CD4-positive, alpha-beta T cell treated with Interleukin-12 subunit alpha and Interleukin-12 subunit beta, for 1 hour (primary cell): ENCODE measurements around the gene YIF1A.
"Not testable (repeated sequence)": the region's sequence is repeated elsewhere in the genome, so short reads cannot be mapped to it uniquely, and the experiment has no call there.

Experiments
- DNase-seq: peaks from one replicate; pipeline ENCODE4 v3.0.0-alpha.2; 2020

YIF1A gene

GRCh38 chr11:66285250-66285947 is 3.5 kb downstream of the YIF1A start:
- no peak for DNase-seq

DNA sequence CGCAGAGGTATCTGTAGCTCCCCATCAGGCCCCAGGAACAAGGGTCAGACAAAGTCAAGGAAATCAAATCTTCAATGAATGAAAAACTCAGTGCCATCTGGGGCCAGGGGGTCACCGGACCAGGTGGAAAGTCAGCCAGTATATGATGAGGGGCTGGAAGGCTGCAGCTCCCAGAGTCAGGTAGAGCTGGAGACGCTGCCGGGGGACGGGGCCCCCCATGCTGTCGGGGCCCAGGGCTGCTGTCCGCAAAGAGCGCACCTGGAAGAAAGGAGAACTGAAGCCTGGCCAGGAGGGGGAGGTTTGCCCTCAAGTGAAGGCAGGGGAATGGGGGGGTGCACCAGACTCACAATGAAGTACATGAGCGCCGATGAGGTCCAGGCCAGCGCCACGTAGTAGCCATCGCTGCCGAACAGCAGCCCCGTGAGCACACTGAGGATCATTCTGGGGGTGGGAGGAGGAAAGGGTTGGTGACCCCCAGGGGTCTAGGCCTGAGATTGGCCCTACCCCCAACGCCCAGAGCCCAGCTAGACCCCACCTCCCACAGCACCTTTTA is 4.3 kb downstream of the YIF1A start:
- no peak for DNase-seq

- no peak for DNase-seq
Measured at GRCh38 chr11:66283461-66284105, 5.4 kb downstream of the YIF1A start.

- DNase-seq = peak; percentile 99
Measured at GRCh38 chr11:66282468-66283455, 6.2 kb downstream of the YIF1A start.

DNA sequence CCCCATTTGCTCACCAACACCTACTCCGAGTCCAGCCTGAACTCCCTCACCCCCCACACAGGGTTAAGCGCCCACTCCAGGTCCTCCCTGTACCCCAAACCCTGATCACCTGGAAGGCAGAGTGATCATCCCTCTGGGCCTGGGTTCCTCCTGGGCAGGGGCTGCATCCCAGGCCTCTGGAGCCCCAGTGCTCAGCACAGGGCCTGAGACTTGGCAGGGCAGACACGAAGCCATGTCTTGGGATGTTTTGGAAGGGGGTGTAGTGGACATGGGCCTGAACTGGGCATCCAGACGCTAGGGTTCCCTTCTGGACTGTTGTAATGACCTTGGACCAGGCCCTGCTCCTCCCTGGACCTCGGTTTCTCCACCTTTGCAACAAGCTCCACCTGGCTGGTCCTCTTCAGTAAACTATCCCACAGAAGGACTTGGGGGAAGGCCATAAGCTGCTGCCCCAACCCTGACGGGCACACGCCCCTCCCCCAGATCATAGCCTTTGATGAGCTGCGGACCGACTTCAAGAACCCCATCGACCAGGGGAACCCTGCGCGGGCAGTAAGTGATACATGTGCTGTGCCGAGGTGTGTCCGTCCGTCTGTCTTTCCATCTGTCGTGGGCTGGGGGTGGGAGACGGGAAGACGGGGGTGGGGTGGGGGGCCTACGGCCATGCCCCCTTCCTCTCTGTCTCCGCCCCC is 7.0 kb downstream of the YIF1A start:
- DNase-seq = no peak

DNA sequence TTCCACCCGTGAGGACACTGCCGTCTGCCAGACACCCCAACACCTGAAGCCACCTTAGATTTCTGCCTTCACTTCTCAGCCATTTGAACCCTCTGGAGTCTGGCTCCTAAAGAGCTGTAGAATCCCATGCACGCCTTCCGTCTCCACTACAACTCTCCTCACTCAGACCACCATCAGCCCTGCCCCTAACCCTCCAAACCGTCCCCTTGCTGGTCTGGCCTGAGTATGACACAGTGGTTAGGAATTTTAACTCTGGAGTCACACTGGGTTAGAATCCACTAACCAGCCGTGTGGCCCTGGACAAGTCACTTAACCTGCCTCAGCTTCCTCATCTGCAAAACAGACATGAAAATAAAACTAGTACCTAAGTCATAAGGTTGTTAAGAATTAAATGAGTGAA is 7.9 kb downstream of the YIF1A start:
- DNase-seq = no peak

DNA sequence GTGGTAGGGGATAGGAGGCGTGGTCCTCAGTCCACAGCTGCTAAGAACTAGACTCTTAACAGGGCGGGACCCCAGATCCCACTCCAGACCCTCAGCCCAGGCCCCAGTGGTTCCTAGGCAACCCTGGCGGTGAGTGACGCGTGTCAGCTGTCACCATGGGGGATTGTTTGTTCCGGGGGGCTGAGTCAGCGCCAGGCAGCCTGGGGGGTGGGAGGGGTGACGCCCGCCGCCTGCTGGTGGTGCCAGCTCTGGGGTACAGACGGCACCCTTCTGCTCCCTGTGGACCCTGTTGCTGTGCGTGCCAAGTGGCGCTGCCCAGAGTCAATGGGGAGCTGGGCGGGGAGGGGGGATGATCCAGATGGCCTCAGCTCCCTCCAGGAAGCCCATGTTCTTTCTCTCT is 8.5 kb downstream of the YIF1A start:
- DNase-seq = no peak

- no peak for DNase-seq
Measured at GRCh38 chr11:66279092-66279734, 9.7 kb downstream of the YIF1A start.

GRCh38 chr11:66278363-66279091 is 10.4 kb downstream of the YIF1A start:
- DNase-seq = peak; percentile 68

GRCh38 chr11:66277471-66278362 is 11.2 kb downstream of the YIF1A start, which contains the start of gene CNIH2:
Gene CNIH2, plus strand, starts transcription at chr11:66278175. Its CDS starts 282 bp downstream, at chr11:66278457.
- peak; percentile 63 for DNase-seq

GRCh38 chr11:66277064-66277463 is 11.9 kb downstream of the YIF1A start:
- DNase-seq = not testable (repeated sequence)

- not testable (repeated sequence) for DNase-seq
Measured at GRCh38 chr11:66276619-66277018, 12.3 kb downstream of the YIF1A start.

- no peak for DNase-seq
Measured at GRCh38 chr11:66275984-66276612, 12.8 kb downstream of the YIF1A start.

GRCh38 chr11:66275396-66275795 is 13.5 kb downstream of the YIF1A start:
- no peak for DNase-seq

GRCh38 chr11:66274219-66274618 is 14.7 kb downstream of the YIF1A start:
- DNase-seq = no peak

DNA sequence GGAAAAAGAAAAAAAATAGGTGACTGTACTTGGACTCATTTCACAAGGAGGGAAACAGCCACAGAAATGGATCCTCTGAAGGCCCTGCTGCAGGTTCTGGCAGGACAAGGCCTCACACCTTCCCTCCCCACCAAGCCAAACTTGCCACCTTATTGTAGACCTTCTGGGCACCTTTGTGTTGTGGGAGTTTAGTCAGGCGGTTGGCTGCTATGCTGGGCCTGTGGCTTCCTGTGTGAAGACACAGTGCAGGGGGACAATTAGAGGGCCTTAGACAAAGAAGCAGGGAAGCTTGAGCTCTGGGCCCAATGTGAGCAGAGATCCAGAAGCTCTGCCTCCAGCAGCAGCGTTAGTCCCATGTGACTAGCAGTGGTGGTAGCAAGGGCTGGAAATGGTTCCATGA is 16.3 kb downstream of the YIF1A start:
- DNase-seq = peak; percentile 55

- no peak for DNase-seq
Measured at GRCh38 chr11:66271816-66272215, 17.1 kb downstream of the YIF1A start.

DNA sequence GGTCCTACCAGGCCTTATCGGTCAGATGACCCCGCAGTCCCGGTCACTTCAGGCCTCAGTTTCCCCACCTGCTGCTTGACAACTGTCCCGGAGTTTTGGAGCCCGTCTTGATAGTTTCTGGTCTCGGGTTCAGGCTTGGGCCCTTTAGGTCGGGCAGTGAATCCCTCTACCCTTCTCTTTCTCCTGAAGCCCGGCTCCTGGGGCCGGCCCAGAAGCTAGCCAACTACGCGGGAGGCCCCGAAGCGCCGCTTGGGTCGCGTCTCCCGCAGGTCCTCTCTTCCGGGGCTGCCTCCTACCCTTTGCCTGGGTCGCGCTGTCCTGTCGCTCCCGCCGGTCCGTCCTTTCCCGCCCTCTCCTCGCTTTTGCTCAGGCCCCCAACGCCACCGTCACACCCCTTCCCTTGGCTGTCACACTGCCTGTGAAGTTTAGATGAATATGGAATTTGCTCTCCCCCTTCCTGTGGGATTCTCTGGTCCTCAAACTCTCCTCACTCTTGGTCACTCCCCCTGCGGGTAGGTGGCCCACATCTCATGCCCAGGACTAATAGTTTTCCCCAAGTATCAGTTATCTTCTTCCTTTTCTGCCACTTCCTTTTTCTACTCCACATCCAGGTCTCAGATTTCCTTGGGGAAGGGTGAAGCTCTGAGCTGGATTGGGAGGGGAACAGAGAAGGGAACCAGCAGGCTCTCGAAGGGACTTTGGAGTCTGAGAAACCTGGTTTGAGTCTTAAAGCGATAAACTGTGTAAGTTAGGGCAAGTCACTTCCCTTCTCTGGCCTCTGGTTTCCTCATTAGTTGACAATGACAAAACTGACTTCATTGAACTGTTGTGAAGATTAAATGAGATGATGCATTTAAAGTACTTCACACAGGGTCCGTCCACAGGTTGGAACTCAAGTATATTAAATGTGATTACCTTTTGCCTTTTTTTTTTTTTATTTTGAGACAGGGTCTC is 19.7 kb downstream of the YIF1A start:
- no peak for DNase-seq
